ENCODE results near the gene JADE1. TPM values are rescaled to one million over a fixed set of nuclear protein-coding genes. Genes with fewer than 3 reads are reported as not detected.
A peak's percentile ranks its signal among the peaks of the same experiment; 100 is the strongest.

Gene JADE1
- total RNA-seq, 1 experiment from 2014 or later, result 192 TPM

DNA sequence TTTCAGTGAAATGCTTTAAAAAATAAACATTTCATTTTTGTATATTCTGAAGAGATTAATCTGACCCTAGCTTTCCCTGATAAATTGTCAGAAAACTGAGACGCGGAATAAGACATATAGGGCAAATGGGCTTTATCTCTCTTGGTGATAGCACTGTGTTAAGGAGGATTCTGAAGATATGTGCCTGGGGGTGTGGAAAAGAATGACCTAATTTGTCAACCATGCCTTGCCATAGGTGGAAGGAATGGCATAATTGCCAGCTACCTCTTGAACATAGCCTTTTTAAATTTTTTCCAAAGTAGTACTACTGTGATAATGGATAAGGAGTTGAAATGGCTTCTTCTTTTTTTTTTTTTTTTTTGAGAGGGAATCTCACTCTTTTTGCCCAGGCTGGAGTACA, 11.7 kb downstream of the JADE1 start:
- H3K36me3 Mint-ChIP-seq (ENCODE audit: insufficient read depth in 1 of 3, low read depth in 3 of 3), result peaks cover 23 to 51% (median 40%) of the 10 kb centered on the region in 3 experiments
- no peak overlapping the region for H2AK5ac ChIP-seq (ENCODE audit: insufficient read length, low read length)
- no peak overlapping the region for H2BK20ac ChIP-seq (ENCODE audit: low read depth, low read length, poor library complexity, severe bottlenecking)
- peaks cover 85% of the 10 kb centered on the region for H3K79me2 ChIP-seq (ENCODE audit: insufficient read depth, low read length)
- no peak overlapping the region for H3K23ac ChIP-seq (ENCODE audit: insufficient read length, low read depth, low read length)
- H3K18ac ChIP-seq (ENCODE audit: insufficient read length, low read depth, low read length), result no peak overlapping the region
- no peak overlapping the region for H3K4me3 Mint-ChIP-seq
- H3K4me1 Mint-ChIP-seq, result peaks cover 80 to 85% of the 10 kb centered on the region in 2 experiments
- no peaks in the 10 kb centered on the region for H3K23me2 ChIP-seq (ENCODE audit: insufficient read length, low read depth, low read length, poor library complexity, severe bottlenecking)
- no peak overlapping the region for H3K9ac ChIP-seq (ENCODE audit: extremely low read depth, insufficient read length, low read length)
- no peak overlapping the region for H3K27ac ChIP-seq (ENCODE audit: insufficient read length, low read depth, low read length)
- H3K4ac ChIP-seq (ENCODE audit: low read depth, low read length), result no peak overlapping the region
- peaks cover 3% of the 10 kb centered on the region for H3K79me1 ChIP-seq (ENCODE audit: insufficient read depth, low read depth, low read length, poor library complexity, severe bottlenecking)
- H3K9me3 ChIP-seq (ENCODE audit: control insufficient read depth, low read depth, low read length), result no peaks in the 10 kb centered on the region
- H2AFZ ChIP-seq (ENCODE audit: low read length), result no peak overlapping the region
- H3K4me2 ChIP-seq (ENCODE audit: insufficient read depth, insufficient read length, low read length), result no peak overlapping the region
- H3K14ac ChIP-seq (ENCODE audit: insufficient read depth, low read length), result no peak overlapping the region
- H2BK12ac ChIP-seq (ENCODE audit: insufficient read length, low read depth, low read length), result no peak overlapping the region
- TF ChIP-seq, protein P1, sequence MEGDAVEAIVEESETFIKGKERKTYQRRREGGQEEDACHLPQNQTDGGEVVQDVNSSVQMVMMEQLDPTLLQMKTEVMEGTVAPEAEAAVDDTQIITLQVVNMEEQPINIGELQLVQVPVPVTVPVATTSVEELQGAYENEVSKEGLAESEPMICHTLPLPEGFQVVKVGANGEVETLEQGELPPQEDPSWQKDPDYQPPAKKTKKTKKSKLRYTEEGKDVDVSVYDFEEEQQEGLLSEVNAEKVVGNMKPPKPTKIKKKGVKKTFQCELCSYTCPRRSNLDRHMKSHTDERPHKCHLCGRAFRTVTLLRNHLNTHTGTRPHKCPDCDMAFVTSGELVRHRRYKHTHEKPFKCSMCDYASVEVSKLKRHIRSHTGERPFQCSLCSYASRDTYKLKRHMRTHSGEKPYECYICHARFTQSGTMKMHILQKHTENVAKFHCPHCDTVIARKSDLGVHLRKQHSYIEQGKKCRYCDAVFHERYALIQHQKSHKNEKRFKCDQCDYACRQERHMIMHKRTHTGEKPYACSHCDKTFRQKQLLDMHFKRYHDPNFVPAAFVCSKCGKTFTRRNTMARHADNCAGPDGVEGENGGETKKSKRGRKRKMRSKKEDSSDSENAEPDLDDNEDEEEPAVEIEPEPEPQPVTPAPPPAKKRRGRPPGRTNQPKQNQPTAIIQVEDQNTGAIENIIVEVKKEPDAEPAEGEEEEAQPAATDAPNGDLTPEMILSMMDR (conservative IDR thresholded peaks at IDR 0.05), result no peak
- DNase-seq, result no peak
- peak overlapping the region in 1 of 3 experiments; percentile 55; a peak in 1 of 7 replicates for H3K27ac Mint-ChIP-seq
- H3T11ph ChIP-seq (ENCODE audit: low read length), result no peak overlapping the region
- H2BK15ac ChIP-seq (ENCODE audit: low read depth, low read length), result no peak overlapping the region
- H4K20me1 ChIP-seq (ENCODE audit: control insufficient read depth, insufficient read depth, insufficient read length), result no peaks in the 10 kb centered on the region
- H4K91ac ChIP-seq (ENCODE audit: insufficient read length, low read depth, low read length), result no peak overlapping the region
- no peak overlapping the region for H4K8ac ChIP-seq (replicated peaks; ENCODE audit: insufficient read length, low read depth, low read length)
- H3K27me3 ChIP-seq (ENCODE audit: insufficient read depth, low read length), result no peaks in the 10 kb centered on the region
- no peak overlapping the region for H3K56ac ChIP-seq (ENCODE audit: insufficient read length, low read depth, low read length)
- no peaks in the 10 kb centered on the region for H3K9me3 Mint-ChIP-seq
- H2BK120ac ChIP-seq (ENCODE audit: low read depth, low read length, poor library complexity, severe bottlenecking), result no peak overlapping the region
- no CpG with 5 or more reads among the region's 2 CpGs for WGBS (ENCODE audit: extremely low coverage, insufficient read length, low lambda C conversion rate)
- no peak overlapping the region for H2BK5ac ChIP-seq (ENCODE audit: insufficient read length, low read length)
- no peak overlapping the region for H4K5ac ChIP-seq (ENCODE audit: insufficient read length, low read depth, low read length)
- peaks cover 14% of the 10 kb centered on the region for H3K4me1 ChIP-seq (ENCODE audit: insufficient read depth, low read length)
- H3K27me3 Mint-ChIP-seq (ENCODE audit: low read depth), result no peaks in the 10 kb centered on the region

Measured in H9 (cell line).